Right lobe of liver (tissue), 4 donors: ENCODE measurements around the gene SLC4A5.

Source experiments
- CTCF ChIP-seq, 4 donors: fragments of 200-600 bp in 3 of 4; fragments of 450-650 bp in 1 of 4; IDR thresholded peaks; one replicate each; pipeline versions ENCODE4 v1.5.1 to v1.8.0; 2016 to 2022; ENCODE audit warnings: antibody characterized with exemption in 4 of 4, mild to moderate bottlenecking in 2 of 4
- POLR2A ChIP-seq: fragments of 450-650 bp; IDR thresholded peaks from one replicate; pipeline ENCODE4 v1.6.1; 2017; ENCODE audit warnings: antibody characterized with exemption, mild to moderate bottlenecking
- donor health status: DM: no; HTN: no; CAD: no.
- donor health status: DM: no; HTN: no; CAD: no.
- donor health status: DM: no; HTN: yes; CAD: no.

GRCh38 chr2:74307720-74308119 lies 35.5 kb downstream of the SLC4A5 start:
- no peak for TF ChIP-seq POLR2A
- TF ChIP-seq CTCF (IDR thresholded peaks at IDR 0.05): no peak
